ENCODE results near the gene SMAD1.

DNA sequence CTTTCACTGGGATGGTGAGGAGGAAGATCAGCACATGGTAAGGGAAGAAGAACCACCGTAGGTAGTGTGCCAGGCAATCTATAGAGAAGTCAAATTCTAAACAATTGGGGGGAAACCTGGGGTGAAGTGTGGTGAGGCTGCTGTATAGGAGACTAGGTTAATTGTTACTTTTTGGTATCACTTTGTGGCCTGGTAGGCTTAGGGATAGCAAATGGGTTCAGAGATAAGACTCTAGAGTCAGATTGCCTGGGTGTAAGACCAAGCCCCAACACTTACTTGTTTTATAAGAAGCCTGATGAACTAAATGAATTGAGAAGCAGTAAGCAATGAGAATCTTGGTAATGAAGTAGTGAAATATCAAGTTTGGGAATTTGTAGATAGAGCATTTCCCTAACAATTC is 8.7 kb downstream of the SMAD1 start:
- no peak for TF ChIP-seq CTCF (optimal IDR thresholded peaks at IDR 0.05 in 1 of 3, IDR thresholded peaks at IDR 0.05 in 1 of 3, conservative IDR thresholded peaks at IDR 0.05 in 1 of 3; ENCODE audit: extremely low read depth in 1 of 3, insufficient read depth in 2 of 3, low read length in 3 of 3)
- TF ChIP-seq EZH2 (IDR thresholded peaks at IDR 0.05; ENCODE audit: low read length), result no peak

All from keratinocyte (primary cell).